Activated CD4-positive, alpha-beta T cell treated with anti-CD3 and anti-CD28 coated beads, Interleukin-2, amount 10 ng/mL, durations not matched to agents 7 days and 5 days (primary cell): ENCODE measurements around the gene PFKFB1. TPM values are rescaled to one million over a fixed set of nuclear protein-coding genes. Genes with fewer than 3 reads are reported as not detected.
A peak's percentile ranks its signal among the peaks of the same experiment; 100 is the strongest.
"Not testable (repeated sequence)": the region's sequence is repeated elsewhere in the genome, so short reads cannot be mapped to it uniquely, and the experiment has no call there.

Experiments
- CTCF ChIA-PET: fragments of 350-600 bp; sonication (Branson Sonifier 250); formaldehyde crosslinking; loops from one replicate; lab custom pipeline; 2021; ENCODE audit warnings: antibody characterized with exemption; lab: Charles Lee
- POLR2A ChIA-PET: fragments of 350-600 bp; sonication (Branson Sonifier 250); formaldehyde crosslinking; loops from one replicate; lab custom pipeline; 2021; ENCODE audit warnings: antibody characterized with exemption; lab: Charles Lee
- DNase-seq: peaks from one replicate; pipeline ENCODE4 v3.0.0-alpha.2; 2020
- H3K27ac Mint-ChIP-seq: one replicate; pipeline ENCODE4 v1.8.0; 2021; ENCODE audit warnings: mild to moderate bottlenecking, moderate library complexity, mixed read lengths
- H3K27me3 Mint-ChIP-seq: one replicate; pipeline ENCODE4 v1.8.0; 2021; ENCODE audit warnings: mixed read lengths
- H3K36me3 Mint-ChIP-seq: one replicate; pipeline ENCODE4 v1.8.0; 2021; ENCODE audit warnings: low read depth, mixed read lengths
- H3K4me1 Mint-ChIP-seq: one replicate; pipeline ENCODE4 v1.8.0; 2021; ENCODE audit warnings: mixed read lengths
- H3K4me3 Mint-ChIP-seq: one replicate; pipeline ENCODE4 v1.8.0; 2021; ENCODE audit warnings: mild to moderate bottlenecking, moderate library complexity, mixed read lengths
- H3K9me3 Mint-ChIP-seq: one replicate; pipeline ENCODE4 v1.8.0; 2021; ENCODE audit warnings: mixed read lengths
- total RNA-seq, 2 experiments: library from RNA; stranded (reverse); gene quantifications; one replicate each; pipeline ENCODE4 v1.2.3, GENCODE V29; 2021

PFKFB1 gene
- total RNA-seq, 2 experiments from 2014 or later: 0.23 to 0.64 TPM

GRCh38 chrX:55007656-55008055 lies 13.7 kb upstream of the PFKFB1 start:
- H3K27ac Mint-ChIP-seq: no peak overlapping the region

DNA sequence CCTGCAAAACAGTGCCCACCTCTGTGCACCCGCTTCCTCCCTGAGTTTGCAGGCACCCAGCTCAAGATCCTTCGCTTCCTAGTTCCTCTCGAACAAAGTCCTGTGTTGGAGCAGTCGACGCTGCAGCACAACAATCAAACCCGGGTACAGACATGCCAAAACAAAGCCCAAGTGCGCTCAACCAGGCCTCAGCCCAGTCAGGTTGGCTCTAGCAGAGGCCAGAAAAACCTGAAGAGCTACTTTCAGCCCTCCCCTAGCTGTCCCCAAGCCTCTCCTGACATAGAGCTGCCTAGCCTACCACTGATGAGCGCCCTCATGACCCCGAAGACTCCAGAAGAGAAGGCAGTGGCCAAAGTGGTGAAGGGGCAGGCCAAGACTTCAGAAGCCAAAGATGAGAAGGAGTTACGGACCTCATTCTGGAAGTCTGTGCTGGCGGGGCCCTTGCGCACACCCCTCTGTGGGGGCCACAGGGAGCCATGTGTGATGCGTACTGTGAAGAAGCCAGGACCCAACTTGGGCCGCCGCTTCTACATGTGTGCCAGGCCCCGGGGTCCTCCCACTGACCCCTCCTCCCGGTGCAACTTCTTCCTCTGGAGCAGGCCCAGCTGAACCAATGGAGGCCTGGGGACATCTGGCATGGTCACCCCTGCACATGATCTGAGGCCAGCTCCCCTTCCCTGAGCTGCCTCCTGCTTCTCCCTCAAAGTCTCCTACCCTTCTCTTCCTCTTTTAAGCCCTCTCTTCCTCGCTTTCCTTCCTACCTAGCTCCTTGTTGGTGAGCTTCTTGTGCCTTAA lies 13.0 kb upstream of the PFKFB1 start:
- Mint-ChIP-seq H3K27me3 (no peaks in the 10 kb centered on the region), H3K4me1 (peaks cover 31% of the 10 kb centered on the region), H3K36me3 (peaks cover 39% of the 10 kb centered on the region), H3K27ac (no peak overlapping the region), H3K9me3 (no peaks in the 10 kb centered on the region), H3K4me3 (no peak overlapping the region)
- CTCF ChIA-PET: no interaction called here
- POLR2A ChIA-PET: interaction anchor here (0.6 kb wide), 1 partner anchor 681 kb away, joined by 4 read pairs; no protein-coding TSS in a partner anchor
- DNase-seq: no peak

More at GRCh38 chrX:55007656-55008055, 13.7 kb upstream of the PFKFB1 start:
- H3K9me3 Mint-ChIP-seq: no peaks in the 10 kb centered on the region
- peaks cover 25% of the 10 kb centered on the region for H3K4me1 Mint-ChIP-seq
- H3K4me3 Mint-ChIP-seq: no peak overlapping the region
- CTCF ChIA-PET: no interaction called here
- no peak for DNase-seq
- POLR2A ChIA-PET: interaction anchor here (0.6 kb wide), 1 partner anchor 680 kb away, joined by 4 read pairs; no protein-coding TSS in a partner anchor
- H3K36me3 Mint-ChIP-seq: peaks cover 33% of the 10 kb centered on the region
- no peaks in the 10 kb centered on the region for H3K27me3 Mint-ChIP-seq

GRCh38 chrX:55005256-55005655 lies 11.3 kb upstream of the PFKFB1 start:
- Mint-ChIP-seq H3K4me3 (no peak overlapping the region), H3K27ac (no peak overlapping the region), H3K4me1 (peaks cover 42% of the 10 kb centered on the region), H3K27me3 (no peaks in the 10 kb centered on the region), H3K9me3 (no peaks in the 10 kb centered on the region), H3K36me3 (peaks cover 41% of the 10 kb centered on the region)
- POLR2A ChIA-PET: no interaction called here
- CTCF ChIA-PET: no interaction called here
- DNase-seq: no peak

DNA sequence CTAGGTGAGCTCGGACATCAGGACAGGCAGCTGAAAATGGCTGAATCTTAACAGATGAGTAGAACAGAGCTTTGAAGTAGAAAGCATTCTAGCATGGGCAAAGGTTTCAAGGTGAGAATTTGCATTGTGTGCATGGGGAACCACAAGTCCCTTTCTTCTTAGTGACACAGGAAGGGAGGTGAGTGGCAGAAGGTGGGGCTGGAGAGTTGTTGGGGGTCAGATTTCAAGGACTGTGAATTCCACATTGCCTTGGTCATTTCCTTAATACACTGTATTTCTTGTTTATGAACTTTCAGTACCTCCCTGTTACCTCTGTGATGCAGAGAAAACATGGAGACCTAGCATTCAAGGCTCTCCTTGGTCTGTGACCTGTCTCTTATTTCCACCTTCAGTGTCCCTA lies 10.2 kb upstream of the PFKFB1 start:
- Mint-ChIP-seq H3K9me3 (no peaks in the 10 kb centered on the region), H3K36me3 (peaks cover 41% of the 10 kb centered on the region), H3K27me3 (no peaks in the 10 kb centered on the region), H3K4me3 (no peak overlapping the region), H3K4me1 (peaks cover 46% of the 10 kb centered on the region), H3K27ac (peak overlapping the region; percentile 19)
- ChIA-PET CTCF (interaction anchor here (0.6 to 1.5 kb wide), 3 partner anchors 9 to 1593 kb away, joined by 3 to 9 read pairs (median 3); no protein-coding TSS in a partner anchor), POLR2A (no interaction called here)
- DNase-seq: no peak

GRCh38 chrX:54999717-55000598 lies 6.0 kb upstream of the PFKFB1 start, which contains the start of gene APEX2:
APEX2 (plus strand) TSS chrX:55000363; CDS start chrX:55000423, 60 bp downstream.
- POLR2A ChIA-PET: interaction anchor here (0.6 to 1.0 kb wide), 3 partner anchors 191 to 360 kb away, joined by 3 to 8 read pairs (median 3); no protein-coding TSS in a partner anchor
- Mint-ChIP-seq H3K27ac (peak within 1 kb of the TSS; percentile 95), H3K4me3 (peak within 1 kb of the TSS; percentile 94), H3K4me1 (peaks cover 34% of the 10 kb centered on the region), H3K9me3 (no peaks in the 10 kb centered on the region), H3K27me3 (no peaks in the 10 kb centered on the region), H3K36me3 (peaks cover 24% of the 10 kb centered on the region)
- CTCF ChIA-PET: interaction anchor here (0.7 to 1.5 kb wide), 6 partner anchors 10 to 1276 kb away, joined by 3 to 4 read pairs (median 3); no protein-coding TSS in a partner anchor
- DNase-seq: peak; percentile 90

- CTCF ChIA-PET: no interaction called here
- Mint-ChIP-seq H3K27me3 (no peaks in the 10 kb centered on the region), H3K27ac (no peak overlapping the region), H3K9me3 (no peaks in the 10 kb centered on the region), H3K36me3 (no peaks in the 10 kb centered on the region), H3K4me1 (peaks cover 7% of the 10 kb centered on the region), H3K4me3 (no peak overlapping the region)
- POLR2A ChIA-PET: no interaction called here
- DNase-seq: no peak
Observed at GRCh38 chrX:54995621-54996020, 1.6 kb upstream of the PFKFB1 start.

GRCh38 chrX:54994668-54995351 lies 822 bp upstream of the PFKFB1 start:
- Mint-ChIP-seq H3K9me3 (no peaks in the 10 kb centered on the region), H3K36me3 (no peaks in the 10 kb centered on the region), H3K4me3 (no peak overlapping the region), H3K27me3 (no peaks in the 10 kb centered on the region), H3K27ac (no peak overlapping the region), H3K4me1 (peaks cover 7% of the 10 kb centered on the region)
- CTCF ChIA-PET: interaction anchor here (1.7 kb wide), 1 partner anchor 10 kb away, joined by 5 read pairs; no protein-coding TSS in a partner anchor
- DNase-seq: no peak
- POLR2A ChIA-PET: no interaction called here

GRCh38 chrX:54992911-54993622 lies 921 bp downstream of the PFKFB1 start:
- H3K4me3 Mint-ChIP-seq: no peak overlapping the region
- H3K36me3 Mint-ChIP-seq: no peaks in the 10 kb centered on the region
- DNase-seq: no peak
- H3K27me3 Mint-ChIP-seq: no peaks in the 10 kb centered on the region
- CTCF ChIA-PET: no interaction called here
- H3K4me1 Mint-ChIP-seq: no peaks in the 10 kb centered on the region
- POLR2A ChIA-PET: no interaction called here
- H3K9me3 Mint-ChIP-seq: no peaks in the 10 kb centered on the region
- no peak overlapping the region for H3K27ac Mint-ChIP-seq

- Mint-ChIP-seq H3K27me3 (no peaks in the 10 kb centered on the region), H3K9me3 (no peaks in the 10 kb centered on the region), H3K4me1 (no peaks in the 10 kb centered on the region), H3K36me3 (no peaks in the 10 kb centered on the region), H3K4me3 (no peak overlapping the region), H3K27ac (no peak overlapping the region)
- DNase-seq: no peak
- ChIA-PET POLR2A (no interaction called here), CTCF (no interaction called here)
Observed at GRCh38 chrX:54991706-54992105, 2.3 kb downstream of the PFKFB1 start.

GRCh38 chrX:54983306-54983705 lies 10.7 kb downstream of the PFKFB1 start:
- POLR2A ChIA-PET, DNase-seq, H3K27me3 Mint-ChIP-seq, H3K4me3 Mint-ChIP-seq, H3K9me3 Mint-ChIP-seq, H3K27ac Mint-ChIP-seq, H3K36me3 Mint-ChIP-seq, CTCF ChIA-PET, H3K4me1 Mint-ChIP-seq: not testable (repeated sequence)

GRCh38 chrX:54980334-54980733 lies 13.7 kb downstream of the PFKFB1 start:
- no peak for DNase-seq
- Mint-ChIP-seq H3K27ac (no peak overlapping the region), H3K36me3 (no peaks in the 10 kb centered on the region), H3K4me3 (no peak overlapping the region), H3K27me3 (no peaks in the 10 kb centered on the region), H3K4me1 (no peaks in the 10 kb centered on the region), H3K9me3 (no peaks in the 10 kb centered on the region)
- CTCF ChIA-PET: no interaction called here
- POLR2A ChIA-PET: no interaction called here

GRCh38 chrX:54979432-54979831 lies 14.6 kb downstream of the PFKFB1 start:
- DNase-seq: no peak
- Mint-ChIP-seq H3K9me3 (no peaks in the 10 kb centered on the region), H3K4me3 (no peak overlapping the region), H3K36me3 (no peaks in the 10 kb centered on the region), H3K27me3 (no peaks in the 10 kb centered on the region), H3K4me1 (no peaks in the 10 kb centered on the region), H3K27ac (no peak overlapping the region)
- POLR2A ChIA-PET: no interaction called here
- CTCF ChIA-PET: no interaction called here
